ENCODE data around the gene ANXA2R. TPM values are rescaled to one million over a fixed set of nuclear protein-coding genes. Genes with fewer than 3 reads are reported as not detected.

ANXA2R gene
- total and polyA plus RNA-seq, 12 donors, result 0.42 to 3.4 (median 1.0) TPM

DNA sequence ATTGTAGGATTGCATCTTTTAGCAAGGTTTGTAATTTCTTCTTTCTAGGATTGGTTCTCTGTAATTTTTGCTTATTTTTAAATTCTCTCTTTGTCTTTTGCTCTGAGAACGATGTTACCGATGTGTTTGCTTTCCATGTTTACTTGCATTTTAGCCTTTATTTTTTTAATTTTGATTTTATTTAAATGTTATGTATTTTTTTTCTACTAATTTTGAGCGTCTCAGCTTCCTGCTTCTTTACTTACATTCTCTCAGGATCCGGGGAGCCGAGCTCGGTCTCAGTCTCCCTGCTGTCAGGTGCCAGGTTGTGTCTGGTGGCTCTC lies 20.9 kb downstream of the ANXA2R start:
- peaks cover 0 to 82% (median 50%) of the 10 kb centered on the region in 7 donors for H3K27me3 ChIP-seq
- peak overlapping the region; percentile 36 to 69 (median 58) for H3K4me3 ChIP-seq
- peaks cover 0 to 42% (median 17%) of the 10 kb centered on the region in 9 donors for H3K4me1 ChIP-seq
- peak overlapping the region in 9 of 10 donors; percentile 91 to 97 (median 95) for H3K27ac ChIP-seq
- 16 to 22% methylated on average over 6 of the region's 6 CpGs for WGBS, 2 donors
- no peaks in the 10 kb centered on the region for H3K36me3 ChIP-seq
- TF ChIP-seq, protein P1, sequence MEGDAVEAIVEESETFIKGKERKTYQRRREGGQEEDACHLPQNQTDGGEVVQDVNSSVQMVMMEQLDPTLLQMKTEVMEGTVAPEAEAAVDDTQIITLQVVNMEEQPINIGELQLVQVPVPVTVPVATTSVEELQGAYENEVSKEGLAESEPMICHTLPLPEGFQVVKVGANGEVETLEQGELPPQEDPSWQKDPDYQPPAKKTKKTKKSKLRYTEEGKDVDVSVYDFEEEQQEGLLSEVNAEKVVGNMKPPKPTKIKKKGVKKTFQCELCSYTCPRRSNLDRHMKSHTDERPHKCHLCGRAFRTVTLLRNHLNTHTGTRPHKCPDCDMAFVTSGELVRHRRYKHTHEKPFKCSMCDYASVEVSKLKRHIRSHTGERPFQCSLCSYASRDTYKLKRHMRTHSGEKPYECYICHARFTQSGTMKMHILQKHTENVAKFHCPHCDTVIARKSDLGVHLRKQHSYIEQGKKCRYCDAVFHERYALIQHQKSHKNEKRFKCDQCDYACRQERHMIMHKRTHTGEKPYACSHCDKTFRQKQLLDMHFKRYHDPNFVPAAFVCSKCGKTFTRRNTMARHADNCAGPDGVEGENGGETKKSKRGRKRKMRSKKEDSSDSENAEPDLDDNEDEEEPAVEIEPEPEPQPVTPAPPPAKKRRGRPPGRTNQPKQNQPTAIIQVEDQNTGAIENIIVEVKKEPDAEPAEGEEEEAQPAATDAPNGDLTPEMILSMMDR (IDR thresholded peaks at IDR 0.05), result no peak
- intact Hi-C loops (cut with DNase I), result loop anchor here in 3 of 10 donors (1.0 to 2.0 kb wide), 5 partner anchors 19 to 46 kb away; partner anchors contain the start of gene ANXA2R (in 1 of the 3)
- ATAC-seq (no peak), DNase-seq (no peak)
- peaks cover 0 to 3% (median 0%) of the 10 kb centered on the region in 11 donors for H3K9me3 ChIP-seq

DNA sequence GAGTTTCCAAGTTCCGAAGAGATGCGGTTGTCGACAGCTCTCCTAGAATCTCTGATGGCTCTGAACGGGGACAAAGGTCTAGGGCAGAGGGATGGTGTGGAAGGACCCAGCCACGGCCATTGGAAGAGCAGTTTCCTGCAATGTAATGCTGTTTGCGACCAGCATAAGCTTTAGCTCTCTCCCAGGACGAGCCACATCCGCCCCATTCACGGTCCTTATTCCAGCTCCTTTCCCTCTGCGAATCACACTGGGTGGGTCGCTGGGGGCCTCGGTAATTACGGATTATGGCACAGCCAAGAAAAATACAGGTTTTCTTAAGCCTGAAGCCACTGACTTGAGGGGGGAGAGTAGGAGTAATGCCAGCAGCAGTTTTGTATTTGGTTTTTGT lies 22.7 kb downstream of the ANXA2R start:
- ATAC-seq (peak; percentile 53 to 76 (median 68)), DNase-seq (peak in 1 of 2 donors; percentile 54)
- intact Hi-C loops (cut with DNase I), result no loop called here
- Histone ChIP-seq H3K4me1 (peaks cover 0 to 42% (median 17%) of the 10 kb centered on the region in 9 donors), H3K27me3 (peaks cover 0 to 64% (median 37%) of the 10 kb centered on the region in 7 donors), H3K27ac (peak overlapping the region; percentile 90 to 97 (median 95)), H3K4me3 (peak overlapping the region; percentile 36 to 69 (median 58)), H3K36me3 (no peaks in the 10 kb centered on the region), H3K9me3 (peaks cover 0 to 3% (median 0%) of the 10 kb centered on the region in 11 donors)
- TF ChIP-seq, protein P1 (IDR thresholded peaks at IDR 0.05), result peak in 1 of 9 donors; percentile 5
- 9% methylated on average over 13 of the region's 13 CpGs for WGBS, 2 donors

DNA sequence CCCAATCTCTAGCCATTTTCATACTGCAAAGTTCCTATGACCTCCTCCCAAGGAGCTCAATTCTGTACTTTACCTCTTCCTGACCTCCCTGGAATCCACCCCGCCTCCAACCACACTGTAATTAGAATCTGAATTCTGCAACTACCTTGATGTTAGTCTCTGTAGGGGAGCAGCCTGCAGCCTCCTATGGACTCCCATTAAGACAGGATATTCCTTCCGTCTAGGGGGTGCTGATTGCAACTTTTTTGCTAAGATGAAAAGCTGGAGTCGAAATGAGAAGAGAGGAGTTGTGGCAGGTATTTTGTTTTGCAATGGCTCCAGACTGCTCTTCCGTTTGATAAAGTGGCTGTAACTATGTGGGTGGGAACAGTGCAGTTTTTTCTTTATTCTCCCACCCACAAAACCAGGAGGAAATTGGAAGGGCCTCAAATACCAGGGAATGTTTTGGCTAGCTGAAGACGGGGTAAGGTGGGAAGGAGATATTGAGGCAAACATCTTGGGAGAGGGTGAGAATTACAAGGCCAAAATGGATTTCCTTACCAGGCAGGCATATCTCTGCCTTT lies 23.8 kb downstream of the ANXA2R start:
- H3K4me1 ChIP-seq, result peaks cover 0 to 42% (median 17%) of the 10 kb centered on the region in 9 donors
- H3K27me3 ChIP-seq, result peaks cover 0 to 55% (median 31%) of the 10 kb centered on the region in 7 donors
- no peak overlapping the region for H3K4me3 ChIP-seq
- peaks cover 0 to 2% (median 0%) of the 10 kb centered on the region in 11 donors for H3K9me3 ChIP-seq
- no peaks in the 10 kb centered on the region for H3K36me3 ChIP-seq
- intact Hi-C loops (cut with DNase I), result no loop called here
- 48 to 60% methylated on average over 5 of the region's 5 CpGs for WGBS, 2 donors
- no peak for DNase-seq
- TF ChIP-seq, protein P1 (IDR thresholded peaks at IDR 0.05), result no peak
- no peak for ATAC-seq
- H3K27ac ChIP-seq, result peak overlapping the region in 6 of 10 donors; percentile 30 to 97 (median 96)

DNA sequence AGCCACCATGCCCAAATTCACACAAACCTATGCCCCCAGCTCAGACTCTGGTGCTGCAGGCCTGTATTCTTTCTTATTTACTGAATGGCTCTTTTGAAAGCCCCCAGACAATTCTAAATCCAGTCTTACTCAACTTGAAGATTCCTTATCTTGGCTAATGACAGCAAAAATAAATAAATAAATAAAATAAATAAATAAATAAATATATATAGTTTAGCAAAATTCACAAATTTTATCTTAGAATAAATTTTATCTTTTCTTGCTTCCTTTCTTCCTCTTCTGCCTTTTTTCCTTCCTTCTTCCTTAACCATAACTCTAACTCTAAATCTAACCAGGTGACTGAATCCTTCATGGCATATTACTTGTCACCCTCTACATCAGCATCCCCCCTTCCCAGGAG lies 25.6 kb downstream of the ANXA2R start:
- H3K27me3 ChIP-seq, result peaks cover 0 to 56% (median 30%) of the 10 kb centered on the region in 7 donors
- peaks cover 0 to 45% (median 19%) of the 10 kb centered on the region in 9 donors for H3K4me1 ChIP-seq
- TF ChIP-seq, protein P1 (IDR thresholded peaks at IDR 0.05), result no peak
- intact Hi-C loops (cut with DNase I), result no loop called here
- H3K36me3 ChIP-seq, result no peaks in the 10 kb centered on the region
- H3K9me3 ChIP-seq, result no peaks in the 10 kb centered on the region
- ATAC-seq (no peak), DNase-seq (no peak)
- no peak overlapping the region for H3K27ac ChIP-seq
- no peak overlapping the region for H3K4me3 ChIP-seq

All from heart right ventricle (tissue), 16 donors.